ENCODE measurements around the gene WHRN.

WHRN gene

DNA sequence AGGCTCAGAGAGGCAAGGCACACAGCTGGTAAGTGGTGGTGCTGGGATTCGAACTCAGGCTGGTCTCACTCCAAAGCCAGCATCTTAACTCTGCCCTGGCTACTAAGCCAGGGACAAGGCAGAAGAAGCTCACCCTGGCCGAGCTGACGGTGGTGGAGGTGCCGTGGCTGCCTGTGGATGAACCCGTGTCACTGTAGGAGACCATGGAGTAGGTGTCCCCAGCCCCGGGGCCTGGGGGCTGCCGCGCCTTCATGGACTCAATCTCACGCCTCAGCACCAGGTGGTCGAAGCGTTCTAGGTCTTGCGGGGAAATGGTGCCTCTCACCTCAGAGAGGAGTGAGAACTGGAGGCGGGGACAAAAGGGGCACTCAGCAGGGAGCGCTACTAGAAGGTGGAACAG, 82.1 kb downstream of the WHRN start:
- TF ChIP-seq, protein P1, sequence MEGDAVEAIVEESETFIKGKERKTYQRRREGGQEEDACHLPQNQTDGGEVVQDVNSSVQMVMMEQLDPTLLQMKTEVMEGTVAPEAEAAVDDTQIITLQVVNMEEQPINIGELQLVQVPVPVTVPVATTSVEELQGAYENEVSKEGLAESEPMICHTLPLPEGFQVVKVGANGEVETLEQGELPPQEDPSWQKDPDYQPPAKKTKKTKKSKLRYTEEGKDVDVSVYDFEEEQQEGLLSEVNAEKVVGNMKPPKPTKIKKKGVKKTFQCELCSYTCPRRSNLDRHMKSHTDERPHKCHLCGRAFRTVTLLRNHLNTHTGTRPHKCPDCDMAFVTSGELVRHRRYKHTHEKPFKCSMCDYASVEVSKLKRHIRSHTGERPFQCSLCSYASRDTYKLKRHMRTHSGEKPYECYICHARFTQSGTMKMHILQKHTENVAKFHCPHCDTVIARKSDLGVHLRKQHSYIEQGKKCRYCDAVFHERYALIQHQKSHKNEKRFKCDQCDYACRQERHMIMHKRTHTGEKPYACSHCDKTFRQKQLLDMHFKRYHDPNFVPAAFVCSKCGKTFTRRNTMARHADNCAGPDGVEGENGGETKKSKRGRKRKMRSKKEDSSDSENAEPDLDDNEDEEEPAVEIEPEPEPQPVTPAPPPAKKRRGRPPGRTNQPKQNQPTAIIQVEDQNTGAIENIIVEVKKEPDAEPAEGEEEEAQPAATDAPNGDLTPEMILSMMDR (conservative IDR thresholded peaks at IDR 0.05; ENCODE audit: low read length), result no peak
- H3K4me3 ChIP-seq (ENCODE audit: low read length), result no peak overlapping the region
- no peak for DNase-seq (ENCODE audit: low read depth)

GRCh38 chr9:114421147-114421546, 84.1 kb downstream of the WHRN start:
- DNase-seq (ENCODE audit: low read depth), result no peak
- no peak overlapping the region for H3K4me3 ChIP-seq (ENCODE audit: low read length)
- TF ChIP-seq, protein P1 (conservative IDR thresholded peaks at IDR 0.05; ENCODE audit: low read length), result no peak

DNA sequence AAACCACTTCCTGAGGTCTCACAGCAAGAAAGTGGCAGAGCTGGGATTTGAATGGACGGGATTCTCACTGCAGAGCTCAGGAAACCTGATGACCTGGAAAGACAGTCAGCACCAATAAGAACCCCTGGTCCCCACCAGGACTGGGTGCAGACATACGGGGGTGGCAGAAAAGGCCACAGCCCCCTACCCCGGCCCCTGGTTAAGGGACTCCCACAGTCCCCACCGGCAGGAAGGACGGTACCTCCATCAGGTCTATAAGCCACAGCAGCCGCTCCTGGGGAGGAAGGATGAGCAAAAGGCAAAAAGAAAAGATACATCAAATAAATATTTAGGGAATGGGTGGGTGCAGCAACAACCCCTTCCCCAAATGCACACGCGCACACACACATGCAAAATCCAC, 85.5 kb downstream of the WHRN start:
- H3K4me3 ChIP-seq (ENCODE audit: low read length), result no peak overlapping the region
- TF ChIP-seq, protein P1 (conservative IDR thresholded peaks at IDR 0.05; ENCODE audit: low read length), result no peak

GRCh38 chr9:114418053-114418452, 87.2 kb downstream of the WHRN start:
- DNase-seq (ENCODE audit: low read depth), result no peak
- TF ChIP-seq, protein P1 (conservative IDR thresholded peaks at IDR 0.05; ENCODE audit: low read length), result no peak
- H3K4me3 ChIP-seq (ENCODE audit: low read length), result no peak overlapping the region

More for the DNA sequence above, 85.5 kb downstream of the WHRN start:
- no peak for DNase-seq (ENCODE audit: low read depth)

- no peak overlapping the region for H3K4me3 ChIP-seq (ENCODE audit: low read length)
- TF ChIP-seq, protein P1 (conservative IDR thresholded peaks at IDR 0.05; ENCODE audit: low read length), result peak; percentile 58
- peak; percentile 86 for DNase-seq (ENCODE audit: low read depth)
These were observed 87.8 kb downstream of the WHRN start for GRCh38 chr9:114417511-114417910.

DNA sequence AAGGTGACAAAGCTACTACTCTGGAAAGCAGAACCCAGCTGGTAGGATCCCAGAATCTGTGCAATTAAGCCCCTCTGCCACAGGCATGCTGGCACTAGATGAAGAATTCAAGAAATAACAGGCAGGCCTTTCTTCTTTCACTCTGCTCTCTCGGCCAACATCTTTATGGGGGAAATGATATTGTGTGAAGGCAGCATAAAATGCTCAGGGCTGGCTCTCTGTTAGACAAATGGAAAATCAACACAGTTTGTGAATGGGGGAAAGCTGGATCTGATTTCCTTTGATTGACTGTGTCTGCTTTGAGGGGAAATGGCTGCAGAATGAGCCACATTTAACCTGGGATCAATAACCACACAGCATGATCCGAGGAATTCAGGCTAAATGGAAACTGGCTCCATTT, 88.4 kb downstream of the WHRN start:
- no peak for DNase-seq (ENCODE audit: low read depth)
- TF ChIP-seq, protein P1 (conservative IDR thresholded peaks at IDR 0.05; ENCODE audit: low read length), result no peak
- H3K4me3 ChIP-seq (ENCODE audit: low read length), result no peak overlapping the region

DNA sequence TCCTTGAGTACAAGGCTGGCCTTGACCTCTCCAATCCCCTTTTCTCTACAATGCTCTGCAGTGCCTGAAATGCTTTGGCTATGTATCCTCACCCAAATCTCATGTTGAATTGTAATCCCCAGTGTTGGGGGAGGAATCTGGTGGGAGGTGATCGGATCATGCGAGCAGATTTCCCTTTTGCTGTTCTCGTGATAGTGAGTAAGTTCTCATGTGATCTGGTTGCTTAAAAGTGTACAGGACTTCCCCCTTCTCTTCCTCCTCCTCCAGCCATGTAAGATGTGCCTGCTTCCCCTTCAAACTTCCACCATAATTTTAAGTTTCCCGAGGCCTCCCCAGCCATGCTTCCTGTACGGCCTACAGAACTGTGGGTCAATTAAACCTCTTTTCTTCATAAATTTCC, 89.0 kb downstream of the WHRN start:
- no peak overlapping the region for H3K4me3 ChIP-seq (ENCODE audit: low read length)
- TF ChIP-seq, protein P1 (conservative IDR thresholded peaks at IDR 0.05; ENCODE audit: low read length), result no peak
- no peak for DNase-seq (ENCODE audit: low read depth)
